KOPT-K1 (cell line): ENCODE data around the gene HMGB1.
"Not testable (repeated sequence)": the region's sequence is repeated elsewhere in the genome, so short reads cannot be mapped to it uniquely, and the experiment has no call there.

Experiments
- H3K27ac ChIP-seq: fragments of 200-600 bp; sonication (generic); 2 replicates; pipeline ENCODE4 v1.5.1; 2016; ENCODE audit warnings: antibody characterized with exemption, mild to moderate bottlenecking, low read depth, low read length; ENCODE audit not compliant: poor library complexity, severe bottlenecking
- H3K36me3 ChIP-seq: fragments of 200-600 bp; sonication (generic); 2 replicates; pipeline ENCODE4 v1.5.1; 2017; ENCODE audit warnings: antibody characterized with exemption, mild to moderate bottlenecking, low read length, moderate library complexity; ENCODE audit not compliant: insufficient read depth
- H3K9me3 ChIP-seq: fragments of 200-600 bp; sonication (generic); 2 replicates; pipeline ENCODE4 v1.5.1; 2017; ENCODE audit warnings: antibody characterized with exemption, low read length, mild to moderate bottlenecking; ENCODE audit not compliant: insufficient read depth, poor library complexity, severe bottlenecking

Gene HMGB1

GRCh38 chr13:30451476-30451875, 14.3 kb downstream of the HMGB1 start:
- H3K36me3 ChIP-seq, H3K9me3 ChIP-seq, H3K27ac ChIP-seq: not testable (repeated sequence)

GRCh38 chr13:30450066-30450465, 15.7 kb downstream of the HMGB1 start:
- Histone ChIP-seq H3K36me3 (no peaks in the 10 kb centered on the region), H3K27ac (no peak overlapping the region), H3K9me3 (no peaks in the 10 kb centered on the region)

- Histone ChIP-seq H3K9me3 (no peaks in the 10 kb centered on the region), H3K36me3 (no peaks in the 10 kb centered on the region), H3K27ac (no peak overlapping the region)
Observed at GRCh38 chr13:30448441-30448840, 17.3 kb downstream of the HMGB1 start.

GRCh38 chr13:30446126-30446500, 19.6 kb downstream of the HMGB1 start:
- H3K27ac ChIP-seq = no peak overlapping the region
- H3K9me3 ChIP-seq = peaks cover 4% of the 10 kb centered on the region
- H3K36me3 ChIP-seq = no peaks in the 10 kb centered on the region

- H3K36me3 ChIP-seq = no peaks in the 10 kb centered on the region
- H3K9me3 ChIP-seq = peaks cover 4% of the 10 kb centered on the region
- H3K27ac ChIP-seq = no peak overlapping the region
Observed at GRCh38 chr13:30443957-30444404, 21.8 kb downstream of the HMGB1 start.

GRCh38 chr13:30443491-30443890, 22.2 kb downstream of the HMGB1 start:
- not testable (repeated sequence) for H3K27ac ChIP-seq, H3K9me3 ChIP-seq, H3K36me3 ChIP-seq

GRCh38 chr13:30442926-30443325, 22.8 kb downstream of the HMGB1 start:
- no peaks in the 10 kb centered on the region for H3K36me3 ChIP-seq
- H3K27ac ChIP-seq = no peak overlapping the region
- H3K9me3 ChIP-seq = peaks cover 4% of the 10 kb centered on the region

GRCh38 chr13:30440910-30441703, 24.6 kb downstream of the HMGB1 start:
- H3K36me3 ChIP-seq = no peaks in the 10 kb centered on the region
- peaks cover 4% of the 10 kb centered on the region for H3K9me3 ChIP-seq
- no peak overlapping the region for H3K27ac ChIP-seq

- no peak overlapping the region for H3K27ac ChIP-seq
- H3K36me3 ChIP-seq = no peaks in the 10 kb centered on the region
- H3K9me3 ChIP-seq = peaks cover 4% of the 10 kb centered on the region
Observed at GRCh38 chr13:30438286-30438685, 27.4 kb downstream of the HMGB1 start.

GRCh38 chr13:30437177-30437576, 28.6 kb downstream of the HMGB1 start:
- peaks cover 1% of the 10 kb centered on the region for H3K9me3 ChIP-seq
- H3K36me3 ChIP-seq = no peaks in the 10 kb centered on the region
- no peak overlapping the region for H3K27ac ChIP-seq

- no peaks in the 10 kb centered on the region for H3K9me3 ChIP-seq
- no peak overlapping the region for H3K27ac ChIP-seq
- no peaks in the 10 kb centered on the region for H3K36me3 ChIP-seq
Observed at GRCh38 chr13:30435911-30436451, 29.8 kb downstream of the HMGB1 start.

- Histone ChIP-seq H3K27ac (no peak overlapping the region), H3K36me3 (no peaks in the 10 kb centered on the region), H3K9me3 (no peaks in the 10 kb centered on the region)
Observed at GRCh38 chr13:30431269-30431940, 34.3 kb downstream of the HMGB1 start.

- Histone ChIP-seq H3K9me3 (no peaks in the 10 kb centered on the region), H3K36me3 (no peaks in the 10 kb centered on the region), H3K27ac (no peak overlapping the region)
Observed at GRCh38 chr13:30429721-30430694, 35.7 kb downstream of the HMGB1 start.

GRCh38 chr13:30429235-30429634, 36.5 kb downstream of the HMGB1 start:
- H3K27ac ChIP-seq = no peak overlapping the region
- no peaks in the 10 kb centered on the region for H3K36me3 ChIP-seq
- no peaks in the 10 kb centered on the region for H3K9me3 ChIP-seq

- Histone ChIP-seq H3K9me3 (no peaks in the 10 kb centered on the region), H3K36me3 (no peaks in the 10 kb centered on the region), H3K27ac (no peak overlapping the region)
Observed at GRCh38 chr13:30423891-30424290, 41.8 kb downstream of the HMGB1 start.
